NCI-H2171 (cell line): ENCODE data around the gene ORAI1.
"Not testable (repeated sequence)": the region's sequence is repeated elsewhere in the genome, so short reads cannot be mapped to it uniquely, and the experiment has no call there.

Source experiments
- DNase-seq: peaks from one replicate; lab custom pipeline; 2025; lab: John Stamatoyannopoulos, UW

ORAI1 gene

DNA sequence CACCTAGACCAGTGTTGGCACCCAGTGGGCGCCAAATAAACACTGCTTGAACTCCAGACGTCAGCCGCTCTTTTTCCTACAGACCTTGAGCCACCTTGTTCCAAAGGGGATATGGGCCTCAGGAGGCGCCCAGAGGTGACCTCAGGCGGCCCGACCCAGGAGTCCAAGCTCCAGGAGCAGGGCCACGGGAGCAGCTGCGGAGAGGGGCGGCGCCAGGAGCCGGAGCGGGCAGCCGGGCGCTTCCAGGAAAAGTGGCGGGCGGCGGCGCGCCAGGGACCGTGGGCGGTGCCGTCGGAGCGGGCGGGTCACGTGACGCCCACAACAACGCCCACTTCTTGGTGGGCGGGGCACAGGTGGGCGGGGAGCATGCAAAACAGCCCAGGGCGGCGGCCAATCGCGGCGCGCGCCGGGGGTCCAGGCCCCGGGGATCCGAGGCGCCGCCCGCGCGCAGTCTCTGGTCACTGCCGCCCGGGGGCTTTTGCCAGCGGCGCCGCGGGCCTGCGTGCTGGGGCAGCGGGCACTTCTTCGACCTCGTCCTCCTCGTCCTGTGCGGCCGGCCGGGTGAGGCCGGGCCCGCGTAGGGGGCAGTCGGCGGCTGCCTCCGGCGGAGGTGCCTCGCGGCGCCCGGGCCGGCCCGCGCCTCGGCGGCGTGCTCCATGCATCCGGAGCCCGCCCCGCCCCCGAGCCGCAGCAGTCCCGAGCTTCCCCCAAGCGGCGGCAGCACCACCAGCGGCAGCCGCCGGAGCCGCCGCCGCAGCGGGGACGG lies at the start of gene ORAI1:
Gene ORAI1, plus strand, starts transcription at position 444 of the 766 bp plus-strand sequence.
- DNase-seq = peak; percentile 89

DNA sequence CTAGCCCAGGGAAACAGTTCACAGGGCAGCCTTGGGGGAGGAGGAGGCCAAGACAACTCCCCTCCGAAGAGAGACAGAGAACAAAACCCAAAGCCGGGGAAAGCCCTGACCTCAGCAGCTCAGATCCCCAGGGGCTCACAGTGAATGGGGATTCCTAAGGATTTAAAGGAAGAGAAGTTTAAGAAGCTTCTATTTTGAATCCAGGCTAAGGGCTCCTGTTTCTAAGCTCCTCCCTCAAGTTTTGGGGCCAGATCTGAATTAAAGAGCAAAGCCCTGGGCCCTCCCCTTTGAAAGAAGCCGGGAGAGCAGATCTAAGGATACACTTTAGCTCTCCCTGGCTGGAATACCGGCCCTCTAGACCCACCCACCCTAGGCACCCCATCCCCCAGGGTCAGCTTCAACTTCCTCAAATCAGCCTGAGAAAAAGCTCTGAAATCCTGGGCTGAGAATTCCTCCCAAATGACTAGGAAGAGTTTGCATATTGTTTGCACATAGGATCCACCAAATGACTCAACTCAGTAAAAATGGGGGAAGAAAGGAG lies 49.4 kb upstream of the ORAI1 start:
- no peak for DNase-seq

DNA sequence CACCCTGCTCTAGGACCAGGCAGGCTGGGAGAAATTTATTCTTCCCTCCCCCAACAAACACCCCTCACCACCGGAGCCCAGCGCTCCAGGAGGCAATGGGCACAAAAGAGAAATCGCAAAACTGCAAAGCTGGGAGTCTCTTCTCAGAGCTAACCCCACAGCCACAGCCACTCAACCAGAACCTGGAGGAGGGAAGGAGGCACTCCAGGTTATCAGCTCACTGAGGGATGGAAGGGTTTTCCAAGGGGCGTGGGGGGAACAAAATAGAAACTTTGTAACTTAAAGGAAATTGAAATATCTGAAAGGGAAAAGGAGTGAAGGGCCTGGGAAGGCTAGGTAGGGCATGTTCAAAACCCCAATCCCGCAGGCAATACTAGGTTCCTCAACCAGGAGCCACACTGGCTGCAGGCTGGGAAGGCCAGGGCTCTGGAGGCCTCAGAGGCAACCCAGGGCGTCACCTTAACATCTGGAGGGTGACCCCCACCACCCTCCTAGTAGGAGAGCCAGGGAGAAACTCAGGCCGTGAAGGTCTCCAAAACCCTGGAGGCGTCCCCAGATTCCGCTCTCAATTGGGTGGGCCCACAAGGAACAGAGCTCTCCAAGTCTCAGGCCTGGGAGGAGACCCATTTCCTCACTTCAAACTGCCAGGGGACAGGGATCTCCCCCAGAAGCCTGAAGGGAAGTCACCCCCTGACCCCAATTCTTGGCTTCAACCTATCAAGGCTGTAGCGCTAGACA lies 48.7 kb upstream of the ORAI1 start:
- no peak for DNase-seq

DNA sequence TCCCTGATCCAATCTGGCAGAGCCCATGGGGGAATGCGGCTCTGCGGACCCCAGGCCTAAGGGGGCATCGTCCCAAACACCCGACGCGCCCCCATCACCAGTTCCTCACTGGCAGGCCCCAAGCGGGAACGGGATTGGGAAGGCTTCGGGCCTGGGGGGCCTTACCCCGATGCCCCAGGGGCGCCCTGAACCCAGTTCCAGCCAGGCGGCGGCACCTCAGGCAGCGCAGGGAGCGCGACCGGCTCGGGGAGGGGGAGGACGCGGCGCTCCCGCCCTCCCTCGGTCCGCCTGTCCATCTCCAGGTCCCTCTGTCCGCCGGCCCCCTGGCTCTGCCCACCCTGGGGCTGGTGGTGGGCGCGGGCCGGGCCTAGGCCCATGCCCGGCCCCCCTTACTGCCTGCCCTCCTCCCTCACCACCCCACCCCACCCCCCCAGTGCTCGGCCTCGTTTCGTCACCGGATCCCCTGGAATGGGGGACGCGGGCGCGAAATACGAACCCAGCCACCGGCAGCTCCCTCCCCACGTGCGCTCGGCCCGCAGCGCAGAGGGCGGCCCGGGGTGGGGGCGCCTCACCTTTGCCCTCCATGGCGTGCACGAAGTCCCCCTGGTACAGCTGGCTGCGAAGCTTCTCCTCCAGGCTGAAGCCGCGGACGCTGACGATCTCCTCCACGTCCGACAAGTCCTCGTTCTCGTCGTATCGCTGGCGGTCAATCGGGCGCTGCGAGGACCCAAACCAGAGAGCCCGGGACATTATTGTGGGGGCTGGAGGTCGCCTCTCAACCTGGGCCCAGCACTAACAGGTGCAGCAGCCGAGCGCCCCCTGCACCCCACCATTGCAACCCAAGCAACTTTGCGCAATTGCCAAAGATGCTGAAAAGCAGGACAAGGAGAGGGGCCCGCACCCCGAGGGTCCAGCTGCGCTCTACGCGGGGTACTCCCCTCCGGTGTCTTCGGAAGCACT lies 47.8 kb upstream of the ORAI1 start:
- DNase-seq = no peak

DNA sequence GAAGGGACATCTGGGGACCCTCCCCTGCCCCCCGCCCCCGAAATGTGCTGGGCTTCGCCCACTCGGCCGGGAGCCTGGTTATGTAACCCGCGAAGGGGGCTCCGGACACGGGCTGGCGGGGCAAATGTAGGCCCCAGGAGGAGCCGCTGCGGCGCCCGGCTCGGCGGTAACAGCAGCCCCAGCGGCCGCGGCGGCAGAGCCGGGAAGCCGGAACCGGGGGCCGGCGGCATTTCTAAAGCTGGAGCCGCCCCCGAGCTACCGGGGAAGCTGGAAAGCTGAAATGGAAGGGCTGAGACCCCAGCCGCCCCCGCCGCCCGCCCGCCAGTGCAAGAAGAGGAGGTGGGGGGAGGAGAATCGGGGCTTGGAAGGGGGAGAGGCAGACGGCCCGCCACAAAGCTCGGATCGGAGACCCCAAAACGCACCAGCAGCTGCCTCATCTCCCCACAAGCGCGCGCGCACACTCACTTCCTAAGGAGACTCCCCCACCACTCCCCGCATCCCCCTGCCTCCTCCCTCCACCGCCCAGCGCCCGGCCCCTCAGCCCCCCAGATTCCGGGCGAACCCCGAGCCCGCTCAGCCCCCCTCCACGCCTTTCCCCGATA lies 47.0 kb upstream of the ORAI1 start:
- DNase-seq = no peak

DNA sequence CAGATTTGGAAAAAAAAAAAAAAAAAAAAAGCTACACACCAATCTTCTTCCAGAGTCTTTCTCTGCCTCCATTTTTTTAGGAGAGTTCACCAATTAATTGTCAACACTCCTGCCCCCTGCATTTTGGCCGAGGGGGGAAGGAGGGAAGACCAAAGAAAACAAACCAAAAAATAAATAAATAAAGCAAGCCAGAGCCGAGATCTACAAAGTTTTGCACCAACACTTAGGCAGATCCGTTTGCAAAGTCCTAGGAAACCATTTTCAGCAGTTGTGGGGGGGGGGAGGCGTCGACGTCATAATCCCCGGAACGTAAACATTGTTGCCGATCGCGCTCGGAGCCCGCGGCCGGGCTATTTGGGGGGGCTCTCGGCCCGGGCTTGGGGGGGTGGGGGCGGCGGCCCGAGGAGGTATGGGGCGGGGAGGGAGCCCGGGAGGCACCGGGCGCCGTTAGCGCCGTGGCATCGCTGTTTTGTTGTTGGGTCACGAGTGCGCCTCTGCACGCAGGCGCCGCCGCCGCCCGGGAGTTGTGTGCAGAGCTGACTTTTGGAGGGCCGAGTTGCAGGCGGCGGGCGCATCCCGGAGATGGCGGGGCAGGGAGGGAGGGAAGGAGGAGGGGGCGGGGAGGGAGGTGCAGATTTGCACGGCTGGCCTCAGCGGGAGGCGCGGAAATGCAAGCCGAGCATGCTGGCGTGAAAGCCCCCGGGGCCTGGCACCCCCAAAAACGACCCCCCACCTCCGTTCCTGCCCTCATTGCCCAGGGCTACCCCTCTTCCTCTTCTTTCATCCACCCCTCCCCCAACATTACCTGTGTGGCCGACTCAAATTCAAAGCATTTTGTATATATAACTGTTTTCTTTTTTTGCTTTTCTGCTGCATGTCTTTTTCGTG lies 46.1 kb upstream of the ORAI1 start:
- DNase-seq = peak; percentile 78

DNA sequence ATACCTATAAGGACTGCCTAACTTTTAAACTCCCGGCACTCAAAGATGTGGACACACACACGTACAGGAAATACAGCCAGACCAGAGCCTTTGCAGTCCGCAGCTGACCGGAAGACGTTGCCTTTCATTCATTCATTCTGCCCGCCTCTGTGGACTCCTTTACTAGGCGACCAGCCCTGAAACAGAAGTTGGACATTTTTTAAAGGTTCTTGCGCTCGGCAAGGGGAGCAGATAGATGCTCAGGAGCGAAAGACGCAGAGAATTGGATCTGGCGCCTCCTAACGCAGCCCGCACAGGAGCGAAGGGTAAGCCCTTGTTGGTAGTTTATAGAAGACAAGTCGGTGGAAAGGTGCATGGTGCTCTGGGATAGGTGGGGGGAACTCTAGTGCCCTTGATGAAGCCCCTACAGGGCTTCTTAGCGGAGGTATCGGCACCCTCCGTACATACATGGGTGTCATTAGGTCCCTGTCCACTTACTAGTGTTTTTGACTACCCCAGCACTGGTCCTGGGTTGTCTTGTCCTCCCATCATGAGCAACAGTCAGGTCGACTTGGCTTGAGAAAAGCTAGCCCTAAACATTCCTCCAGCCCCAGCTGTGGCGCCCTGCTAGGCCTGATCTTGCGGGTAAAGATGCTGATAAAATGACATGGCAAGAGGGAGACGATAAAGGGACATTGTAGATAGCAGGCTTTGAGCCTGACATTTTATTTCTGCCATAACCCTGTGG lies 45.2 kb upstream of the ORAI1 start, which contains the start of gene KDM2B:
Gene KDM2B, minus strand, starts transcription at position 65 of the 727 bp plus-strand sequence. CDS start 112 bp downstream, outside the sequence.
- no peak for DNase-seq

DNA sequence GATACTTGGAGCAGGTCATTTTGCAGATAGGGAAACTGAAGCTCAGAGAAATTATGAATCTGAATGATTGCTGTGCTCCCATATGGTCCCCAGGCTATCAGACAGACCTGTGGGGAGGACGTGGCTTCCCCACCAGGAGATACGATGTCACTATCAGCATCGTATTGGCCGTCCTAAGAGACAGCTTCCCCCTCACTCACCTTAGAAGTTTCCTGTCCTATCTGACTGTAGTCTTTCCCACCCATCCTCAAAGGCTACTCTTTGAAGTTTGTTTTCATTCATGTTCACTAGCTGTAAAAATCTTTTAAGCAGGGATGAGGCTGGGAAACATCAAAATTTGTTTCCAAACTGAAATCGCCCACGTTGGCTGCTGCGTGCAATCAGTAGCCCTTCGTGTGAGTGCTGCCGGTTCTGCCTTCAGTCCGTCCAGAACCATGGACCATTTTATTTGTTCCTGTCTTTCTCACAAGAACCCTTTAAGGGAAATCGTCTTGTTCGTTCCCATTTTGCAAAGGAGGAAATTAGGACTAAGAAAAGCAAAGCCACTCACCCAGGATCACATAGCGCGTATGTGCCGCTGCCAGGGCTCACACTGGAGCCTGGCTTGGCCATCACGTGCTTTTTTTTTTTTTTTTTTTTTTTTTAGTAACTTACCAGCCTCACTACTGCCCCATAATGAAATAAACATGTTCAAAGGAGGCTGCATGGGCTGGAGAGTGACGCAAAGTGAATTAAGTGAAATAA lies 44.5 kb upstream of the ORAI1 start:
- DNase-seq = no peak

DNA sequence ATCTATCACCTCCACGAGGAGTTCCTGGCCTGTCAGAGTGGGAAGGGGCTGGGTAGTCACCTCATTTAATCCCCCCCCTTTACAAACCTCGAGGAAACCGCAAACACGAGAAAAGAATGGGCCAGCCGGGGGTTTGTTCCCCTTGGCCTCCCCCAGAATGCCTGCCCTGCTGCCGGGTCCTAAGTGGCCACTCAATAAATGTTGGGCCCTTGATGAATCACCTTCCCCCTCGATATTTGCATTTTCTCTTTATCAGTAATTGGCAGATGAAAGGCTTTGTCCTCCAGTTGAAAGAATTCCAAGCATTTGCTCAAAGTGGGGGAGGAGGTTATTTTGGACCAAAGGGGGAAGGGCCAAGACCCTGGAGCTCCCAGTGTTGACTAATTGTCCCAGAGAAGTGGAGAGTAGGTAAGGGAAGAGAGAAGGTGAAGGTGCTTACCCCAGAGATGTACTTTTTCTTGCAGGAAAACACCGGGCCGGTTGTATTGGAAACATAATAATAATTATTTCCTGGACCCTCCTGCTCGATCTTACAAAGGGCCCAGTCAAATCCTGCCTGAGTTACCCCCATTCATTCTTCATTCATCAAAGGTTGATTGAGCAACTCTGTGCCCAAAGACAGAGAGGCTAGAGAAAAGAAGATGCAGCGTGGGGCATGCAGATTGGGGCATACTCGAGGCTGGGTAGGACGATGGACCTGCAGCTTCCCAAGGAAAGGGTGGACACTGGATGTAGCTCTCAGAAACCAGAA lies 43.6 kb upstream of the ORAI1 start:
- DNase-seq = no peak

DNA sequence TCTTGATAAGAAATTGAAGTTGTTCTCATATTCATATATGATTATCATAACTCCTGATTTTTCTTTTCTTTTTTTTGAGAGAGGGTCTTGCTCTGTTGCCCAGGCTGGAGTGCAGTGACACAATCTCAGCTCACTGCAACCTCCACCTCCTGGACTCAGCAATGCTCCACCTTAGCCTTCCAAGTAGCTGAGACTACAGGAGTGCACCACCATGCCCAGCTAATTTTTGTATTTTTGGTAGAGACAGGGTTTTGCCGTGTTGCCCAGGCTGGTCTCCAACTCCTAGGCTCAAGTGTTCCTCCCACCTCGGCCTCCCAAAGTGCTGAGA lies 43.0 kb upstream of the ORAI1 start:
- DNase-seq = not testable (repeated sequence)

DNA sequence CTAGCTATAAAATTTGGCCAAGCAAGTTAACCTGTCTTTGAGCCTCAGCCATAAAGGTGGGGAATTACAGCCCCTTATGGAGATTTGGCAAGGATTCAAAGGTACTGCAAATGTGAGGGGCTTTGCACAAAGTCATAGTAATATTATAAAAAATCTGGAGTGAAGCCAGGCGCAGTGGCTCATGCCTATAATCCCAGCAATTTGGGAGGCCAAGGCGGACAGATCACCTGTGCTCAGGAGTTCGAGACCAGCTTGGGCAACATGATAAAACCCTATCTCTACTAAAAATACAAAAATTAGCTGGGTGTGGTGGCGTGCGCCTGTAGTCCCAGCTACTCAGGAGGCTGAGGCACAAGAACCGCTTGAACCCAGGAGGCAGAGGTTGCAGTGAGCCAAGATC lies 41.4 kb upstream of the ORAI1 start:
- not testable (repeated sequence) for DNase-seq

DNA sequence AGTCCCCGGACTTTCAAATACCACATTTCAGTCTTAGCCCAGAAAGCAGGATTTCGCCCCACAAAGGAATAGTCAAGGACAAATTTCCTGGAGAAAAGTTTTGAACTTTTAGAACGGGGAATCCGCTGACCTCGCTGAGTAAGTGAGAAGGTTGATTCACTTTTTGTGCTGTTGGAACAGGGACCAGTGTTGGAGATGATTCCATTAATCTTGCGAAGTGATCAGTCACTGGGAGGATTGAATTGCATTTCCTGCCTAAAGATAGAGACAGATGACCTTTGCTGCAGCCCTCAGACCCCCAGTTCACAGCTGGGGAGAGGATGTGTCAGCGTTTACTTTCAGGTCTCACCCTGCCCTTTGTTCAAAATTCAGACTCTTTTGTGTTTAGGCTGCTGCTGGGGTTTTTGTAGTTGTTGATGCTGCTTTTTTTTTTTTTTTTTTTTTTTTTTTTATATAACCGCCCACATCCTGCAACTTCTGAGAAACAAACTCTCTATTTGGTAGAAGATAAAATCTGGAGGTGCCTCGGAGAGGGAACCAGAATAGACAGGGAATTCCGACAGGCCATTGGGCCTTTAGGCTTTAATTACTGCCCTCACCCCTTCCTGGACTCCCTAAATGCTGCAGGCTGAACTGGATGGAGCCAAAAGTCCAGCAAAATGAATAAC lies 35.7 kb upstream of the ORAI1 start:
- no peak for DNase-seq

DNA sequence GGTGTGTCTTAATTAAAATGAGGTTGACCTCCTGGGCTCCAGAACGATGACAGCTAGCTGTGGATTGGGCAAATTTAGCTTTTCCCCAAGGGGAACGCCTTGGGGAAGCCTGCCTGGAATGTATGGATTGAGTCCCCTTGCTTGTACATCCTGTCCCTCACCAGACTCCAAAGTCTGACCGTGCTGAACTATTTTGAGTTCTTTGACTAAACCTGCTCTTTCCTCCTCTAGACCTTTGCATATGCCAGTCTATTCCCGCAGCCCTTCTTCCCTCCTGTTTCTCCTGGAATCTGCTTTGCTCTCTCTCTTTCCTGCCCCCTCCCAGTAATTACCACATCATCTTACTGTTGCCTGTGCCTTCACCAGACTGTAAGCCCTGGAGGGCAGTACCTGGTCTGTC lies 34.0 kb upstream of the ORAI1 start:
- no peak for DNase-seq

DNA sequence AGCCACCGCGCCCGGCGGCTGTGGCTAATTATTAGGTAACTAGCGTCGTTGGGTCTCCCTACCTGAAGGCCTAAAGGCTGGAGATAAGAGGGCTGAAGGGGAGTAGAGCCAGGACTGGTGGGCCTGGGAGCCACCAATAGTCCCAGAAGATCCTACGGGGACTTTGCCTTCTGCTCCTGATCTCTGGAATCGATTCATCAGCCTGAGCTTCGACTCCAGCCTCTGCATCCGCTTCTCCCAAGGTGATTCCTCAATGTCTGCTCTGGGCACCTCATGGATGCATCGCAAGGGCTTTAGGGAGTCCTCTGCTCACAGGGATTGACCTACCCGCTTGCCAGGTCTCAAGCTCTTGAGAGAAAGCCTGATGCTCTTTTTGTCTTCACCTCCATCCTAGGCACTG lies 30.8 kb upstream of the ORAI1 start:
- no peak for DNase-seq

DNA sequence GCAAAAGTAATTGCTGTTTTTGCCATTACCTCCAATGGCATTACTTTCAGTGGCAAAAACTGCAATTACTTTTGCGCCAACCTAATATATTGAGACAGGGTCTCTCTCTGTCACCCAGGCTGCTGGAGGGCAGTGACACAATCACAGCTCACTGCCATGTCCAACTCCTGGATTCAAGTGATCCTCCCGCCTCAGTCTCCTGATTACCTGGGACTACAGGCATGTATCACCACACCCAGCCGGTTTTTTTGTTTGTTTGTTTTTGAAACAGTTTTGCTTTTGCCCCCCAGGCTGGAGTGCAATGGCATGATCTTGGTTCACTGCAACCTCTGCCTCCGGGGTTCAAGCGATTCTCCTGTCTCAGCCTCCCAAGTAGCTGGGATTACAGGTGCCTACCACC lies 29.8 kb upstream of the ORAI1 start:
- no peak for DNase-seq

DNA sequence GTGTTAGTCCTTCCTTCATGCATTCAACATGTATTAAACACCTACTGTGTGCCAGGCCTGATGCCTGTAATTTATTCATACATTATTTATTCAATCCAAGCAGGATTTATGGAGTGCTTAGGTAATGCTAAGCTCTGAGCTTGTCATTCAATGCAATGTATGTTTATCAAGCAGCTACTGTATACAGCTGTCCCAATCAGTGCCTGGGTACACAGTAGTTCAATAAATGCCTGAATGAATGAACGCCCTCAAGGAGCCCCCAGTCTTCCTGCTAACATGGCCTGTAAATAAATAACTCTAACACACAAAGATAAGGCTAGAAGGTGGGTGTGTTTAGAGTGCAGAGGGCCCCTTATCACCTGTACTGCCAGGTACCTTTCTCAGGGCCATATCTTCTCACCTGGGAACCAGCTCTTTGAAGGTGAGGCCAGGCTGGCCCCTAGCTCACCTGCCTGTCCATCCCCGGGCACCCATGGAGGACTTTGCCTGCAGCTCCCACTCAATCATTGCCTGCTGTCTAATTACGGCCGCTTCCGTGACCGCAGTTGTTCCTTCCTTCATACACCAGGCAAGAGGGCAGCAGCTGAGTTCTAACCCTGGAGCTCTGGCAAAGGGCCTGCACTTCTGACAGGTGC lies 25.5 kb upstream of the ORAI1 start:
- DNase-seq = no peak

DNA sequence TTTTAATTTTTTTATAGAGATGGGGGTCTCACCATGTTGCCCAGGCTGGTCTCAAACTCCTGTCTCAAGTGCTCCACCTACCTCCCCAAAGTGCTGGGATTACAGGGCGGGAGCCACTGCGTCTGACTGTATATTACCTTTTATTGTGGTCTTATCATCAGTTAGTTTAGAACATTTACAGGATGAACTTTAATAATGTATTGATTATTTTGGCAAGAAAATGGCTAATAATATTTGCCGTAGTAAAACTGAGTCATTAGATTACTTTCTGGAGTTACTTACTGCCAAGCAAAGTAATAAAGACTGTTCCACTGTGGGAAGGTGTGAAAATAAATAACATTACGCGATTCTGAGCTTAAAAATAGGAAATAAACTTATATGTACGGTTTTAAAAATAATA lies 23.6 kb upstream of the ORAI1 start:
- no peak for DNase-seq
